T1000 (cell line): ENCODE measurements around the gene ADSL.
"Not testable (repeated sequence)": the region's sequence is repeated elsewhere in the genome, so short reads cannot be mapped to it uniquely, and the experiment has no call there.

Experiments used
- DNase-seq: peaks from one replicate; lab custom pipeline; 2025; ENCODE audit warnings: mixed read lengths; lab: John Stamatoyannopoulos, UW

Gene ADSL

DNA sequence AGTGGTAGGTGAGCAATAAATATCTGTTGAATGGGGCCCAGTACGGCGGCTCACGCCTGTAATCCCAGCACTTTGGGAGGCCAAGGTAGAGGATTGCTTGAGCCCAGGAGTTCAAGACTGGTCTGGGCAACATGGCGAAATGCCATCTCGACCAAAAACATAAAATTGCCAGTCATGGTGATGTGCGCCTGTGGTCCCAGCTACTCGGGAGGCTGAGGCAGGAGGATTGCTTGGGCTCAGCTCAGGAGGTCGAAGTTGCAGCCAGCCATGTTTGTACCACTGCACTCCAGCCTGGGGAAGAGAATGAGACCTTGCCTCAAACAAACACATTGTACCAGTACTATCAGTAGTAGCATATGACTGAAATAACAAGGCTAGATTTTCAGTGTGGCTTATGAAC is 28.3 kb downstream of the ADSL start:
- DNase-seq = no peak

- DNase-seq = no peak
Measured at GRCh38 chr22:40376149-40376548, 29.8 kb downstream of the ADSL start.

DNA sequence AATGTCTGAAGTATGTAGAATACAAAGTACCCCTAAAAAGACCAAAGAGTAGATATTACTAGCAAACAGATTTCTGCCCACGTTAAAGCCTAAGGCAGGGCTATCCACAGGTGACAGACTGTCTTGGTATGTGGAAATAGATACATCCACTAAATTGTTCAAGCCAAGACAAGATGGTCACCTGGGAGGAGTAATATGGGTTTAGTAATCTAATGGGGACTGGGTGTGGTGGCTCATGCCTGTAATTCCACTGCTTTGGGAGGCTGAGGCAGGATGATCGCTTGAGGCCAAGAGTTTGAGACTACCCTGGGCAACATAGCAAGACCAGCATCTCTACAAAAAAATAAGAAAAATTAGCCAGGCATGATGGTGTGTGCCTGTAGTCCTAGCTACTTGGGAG is 31.6 kb downstream of the ADSL start:
- DNase-seq = no peak

DNA sequence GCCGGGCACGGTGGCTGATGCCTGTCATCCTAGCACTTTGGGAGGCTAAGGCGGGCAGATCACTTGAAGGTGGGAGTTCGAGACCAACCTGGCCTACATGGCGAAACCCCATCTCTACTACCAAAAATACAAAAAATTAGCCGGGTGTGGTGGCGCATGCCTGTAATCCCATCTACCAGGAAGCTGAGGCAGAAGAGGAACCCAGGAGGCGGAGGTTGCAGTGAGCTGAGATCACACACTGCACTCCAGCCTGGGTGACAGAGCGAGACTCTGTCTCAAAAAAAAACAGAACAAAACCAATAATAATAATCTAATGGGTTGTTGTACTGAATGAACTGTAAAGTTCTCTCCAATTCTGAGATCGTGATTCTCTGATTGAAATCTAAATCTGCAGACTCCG is 32.1 kb downstream of the ADSL start:
- not testable (repeated sequence) for DNase-seq

- no peak for DNase-seq
Measured at GRCh38 chr22:40381461-40381860, 35.2 kb downstream of the ADSL start.

DNA sequence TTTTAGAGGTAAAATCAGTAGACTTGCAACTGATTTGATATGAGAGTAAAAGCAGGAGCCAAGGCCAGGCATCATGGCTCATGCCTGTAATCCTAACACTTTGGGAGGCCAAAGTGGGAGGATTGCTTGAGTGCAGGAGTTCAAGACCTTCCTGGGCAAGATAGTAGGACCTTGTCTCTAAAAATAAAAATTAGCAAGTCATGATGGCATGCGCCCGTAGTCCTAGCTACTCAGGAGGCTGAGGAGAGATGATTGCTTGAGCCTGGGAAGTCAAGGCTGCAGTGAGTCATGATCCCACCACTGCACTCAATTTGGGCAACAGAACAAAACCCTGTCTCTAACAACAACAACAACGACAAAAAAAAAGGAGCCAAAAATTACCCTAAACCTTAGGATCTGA is 37.6 kb downstream of the ADSL start:
- no peak for DNase-seq

- no peak for DNase-seq
Measured at GRCh38 chr22:40385036-40385782, 38.9 kb downstream of the ADSL start.

GRCh38 chr22:40387746-40388145 is 41.4 kb downstream of the ADSL start:
- no peak for DNase-seq

GRCh38 chr22:40388231-40388630 is 41.9 kb downstream of the ADSL start:
- no peak for DNase-seq

DNA sequence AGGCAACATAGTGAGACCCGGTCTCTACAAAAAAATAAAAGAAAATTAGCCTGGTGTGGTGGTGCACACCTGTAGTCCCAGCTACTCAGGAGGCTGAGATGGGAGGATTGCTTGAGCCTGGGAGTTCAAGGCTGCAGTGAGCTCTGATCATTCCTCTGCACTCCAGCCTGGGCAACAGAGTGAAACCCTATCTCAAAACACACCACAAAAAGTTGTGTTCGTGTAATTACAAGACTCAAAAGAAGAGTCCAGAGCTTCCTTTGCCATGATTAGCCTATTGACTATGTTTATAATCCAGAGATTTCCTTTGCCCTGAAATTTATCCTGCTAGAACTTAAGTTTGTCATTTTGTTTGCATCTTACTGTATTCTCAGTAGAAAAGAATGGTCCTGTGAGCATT is 45.1 kb downstream of the ADSL start:
- DNase-seq = no peak

- no peak for DNase-seq
Measured at GRCh38 chr22:40392618-40393017, 46.3 kb downstream of the ADSL start.

DNA sequence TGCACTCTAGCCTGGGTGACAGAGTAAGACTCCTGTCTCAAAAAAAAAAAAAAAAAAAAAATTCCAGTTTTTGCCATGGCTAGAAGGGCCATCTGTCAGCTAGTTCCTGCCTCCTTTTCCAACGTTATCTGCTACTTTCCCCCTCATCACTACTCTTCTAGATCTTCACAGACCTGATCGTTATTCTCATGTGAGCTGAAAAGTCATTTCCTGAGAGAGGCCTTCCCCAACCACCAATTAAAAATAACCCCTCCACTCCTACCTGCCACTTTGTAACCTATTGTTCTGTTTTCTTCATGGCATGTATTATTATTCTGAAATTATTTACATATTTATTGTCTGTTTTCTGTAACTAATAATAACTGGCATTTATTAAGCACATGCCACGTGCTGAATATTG is 48.3 kb downstream of the ADSL start:
- no peak for DNase-seq

DNA sequence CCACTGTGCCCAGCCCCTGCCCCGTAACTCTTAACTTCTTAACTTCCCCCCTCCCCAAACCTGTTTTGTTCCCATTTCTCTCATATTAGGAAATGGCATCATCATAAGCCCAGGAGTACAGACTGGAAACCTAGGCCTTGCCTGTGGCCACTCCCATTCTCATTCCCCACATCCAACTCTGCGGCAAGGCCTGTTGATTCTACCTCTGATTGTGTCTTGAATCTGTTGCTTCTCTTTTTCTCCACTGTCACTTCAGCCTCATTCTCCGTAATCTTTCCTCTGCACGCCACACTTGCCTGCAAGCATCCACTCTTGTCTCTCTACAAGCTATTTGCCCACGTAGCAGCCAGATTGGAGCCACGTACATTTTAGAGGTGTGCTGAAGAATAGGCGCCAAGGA is 49.3 kb downstream of the ADSL start:
- no peak for DNase-seq

DNA sequence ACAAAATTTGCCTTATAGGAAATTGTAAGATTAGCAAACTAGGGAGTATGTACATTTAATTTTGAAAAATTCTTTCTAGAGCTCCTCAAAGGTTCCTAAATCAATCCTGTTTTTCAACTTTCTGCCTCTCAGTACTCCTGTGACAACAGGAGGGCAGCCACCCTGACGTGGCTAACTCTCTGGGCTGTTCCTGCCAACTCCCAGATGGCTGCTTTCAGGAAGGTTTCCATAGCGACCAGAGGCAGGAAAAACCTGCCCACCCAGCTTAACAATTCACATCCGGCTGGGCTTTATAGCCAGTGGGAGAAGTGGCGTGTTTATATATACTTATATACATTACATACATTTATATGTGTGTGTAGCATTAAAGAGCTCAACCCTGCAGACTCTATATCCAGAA is 50.6 kb downstream of the ADSL start:
- no peak for DNase-seq

- DNase-seq = no peak
Measured at GRCh38 chr22:40397396-40397795, 51.1 kb downstream of the ADSL start.

DNA sequence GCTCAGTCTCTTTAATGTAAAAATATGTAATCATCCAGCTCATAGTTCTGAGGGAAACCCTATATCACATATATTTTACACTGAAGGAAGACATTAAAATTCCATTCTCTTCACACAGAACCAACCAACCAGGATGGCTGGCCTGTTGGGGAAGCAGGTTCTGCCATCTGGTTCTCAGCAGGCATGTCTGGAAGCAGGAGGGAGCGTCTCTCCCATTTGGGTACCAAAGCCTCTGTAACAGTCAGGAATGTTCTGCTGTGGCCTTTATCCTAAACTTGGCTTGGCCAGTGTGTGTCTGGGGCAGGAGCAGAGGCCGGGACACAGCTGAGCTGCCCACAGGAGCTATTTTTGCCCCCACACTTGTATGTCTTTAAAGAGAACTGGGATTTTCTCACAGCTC is 53.3 kb downstream of the ADSL start:
- no peak for DNase-seq

DNA sequence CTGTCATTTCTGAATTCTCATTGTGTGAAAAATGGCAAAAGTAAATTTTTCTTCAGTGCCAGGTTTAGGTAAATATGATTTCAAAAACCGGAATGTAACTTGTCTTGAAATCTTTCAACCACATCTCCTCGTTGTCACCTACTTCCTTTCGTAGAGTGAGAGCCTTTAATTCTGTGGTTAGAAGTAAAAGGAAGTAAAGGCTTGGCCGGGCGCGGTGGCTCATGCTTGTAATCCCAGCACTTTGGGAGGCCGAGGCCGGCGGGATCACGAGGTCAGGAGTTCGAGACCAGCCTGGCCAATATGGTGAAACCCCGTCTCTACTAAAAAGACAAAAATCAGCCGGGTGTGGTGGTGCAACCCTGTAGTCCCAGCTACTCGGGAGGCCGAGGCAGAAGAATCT is 53.9 kb downstream of the ADSL start:
- no peak for DNase-seq

DNA sequence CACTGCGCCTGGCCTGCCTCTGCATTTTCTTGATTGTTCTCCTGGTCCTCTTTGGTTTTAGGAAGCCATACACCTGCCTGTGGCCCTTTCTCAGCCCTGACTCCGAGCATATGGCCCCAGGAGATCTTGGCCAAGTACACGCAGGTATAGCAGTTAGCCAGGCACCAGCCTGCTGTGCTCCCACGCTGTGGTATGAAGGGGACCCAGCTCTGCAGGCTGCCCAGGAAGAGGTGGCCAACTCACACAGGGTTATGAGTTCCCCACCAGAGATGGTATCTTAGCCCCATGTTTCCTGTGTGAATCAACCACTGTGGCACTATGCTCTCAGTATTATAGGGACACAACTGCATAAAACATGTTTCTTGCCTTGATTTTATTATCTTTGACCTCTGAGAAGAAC is 55.2 kb downstream of the ADSL start:
- no peak for DNase-seq

- DNase-seq = no peak
Measured at GRCh38 chr22:40401981-40402406, 55.7 kb downstream of the ADSL start.

DNA sequence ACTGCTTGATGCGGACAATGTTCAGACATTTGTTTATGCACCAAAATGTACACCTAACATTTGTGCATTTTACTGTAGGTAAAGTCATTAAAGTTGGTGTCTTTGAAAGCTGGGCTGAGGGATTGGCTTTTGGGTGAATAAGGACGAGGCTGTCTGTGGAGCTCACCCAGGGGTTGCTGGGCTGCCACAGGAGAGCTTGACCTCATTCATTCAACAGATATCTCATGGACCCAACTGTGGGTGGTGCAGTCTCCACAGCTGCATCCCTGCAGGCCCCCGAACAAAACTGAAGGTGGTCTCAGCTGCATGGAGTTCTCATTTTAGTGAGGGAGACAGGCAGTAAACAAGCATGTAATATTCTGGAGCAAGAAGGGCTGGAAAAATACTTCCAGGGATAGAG is 56.8 kb downstream of the ADSL start:
- no peak for DNase-seq

GRCh38 chr22:40403651-40404050 is 57.4 kb downstream of the ADSL start:
- DNase-seq = no peak

GRCh38 chr22:40404251-40405177 is 58.2 kb downstream of the ADSL start:
- no peak for DNase-seq
